Measurements from ENCODE around the gene IQSEC1. TPM values are rescaled to one million over a fixed set of nuclear protein-coding genes. Genes with fewer than 3 reads are reported as not detected.

Gene IQSEC1
- total and polyA plus RNA-seq, 9 of the 15 experiments (the other 6 are each of a cell fraction or from before 2014, with no cell fraction given) = 0.56 to 39.0 (median 6.8) TPM

GRCh38 chr3:13116426-13116825 lies 43.2 kb upstream of the IQSEC1 start:
- POLR2A ChIA-PET = no interaction called here
- H3K4me2 ChIP-seq (ENCODE audit: insufficient read depth, low read length) = no peak overlapping the region
- peaks cover 29% of the 10 kb centered on the region for H4K20me1 ChIP-seq (replicated peaks; ENCODE audit: control insufficient read depth, insufficient read depth, low read length)
- intact Hi-C loops (cut with micrococcal nuclease) = no loop called here
- peaks cover 61 to 75% of the 10 kb centered on the region in 2 experiments for H3K27me3 ChIP-seq (ENCODE audit: control insufficient read depth in 2 of 2, insufficient read depth in 2 of 2, low read length in 2 of 2)
- no TSS peak for BruUV-seq (replicated peaks)
- no peaks in the 10 kb centered on the region for H3K79me2 ChIP-seq (ENCODE audit: control insufficient read depth, insufficient read depth, low read length)
- 2% methylated on average over 8 of the region's 8 CpGs for WGBS (ENCODE audit: insufficient coverage, low coverage, missing lambda C conversion rate)
- in situ Hi-C loops (cut with MboI) = no loop called here
- FAIRE-seq (no peak), DNase-seq (ENCODE audit: extremely low read depth in 1 of 4, low spot score in 3 of 4) (no peak), ATAC-seq (no peak)
- H3K9me1 ChIP-seq (ENCODE audit: control insufficient read depth, insufficient read depth, low read length) = no peaks in the 10 kb centered on the region
- TF ChIP-seq SRF (CRISPR knock-in tag; IDR thresholded peaks at IDR 0.05) (no peak), KDM5B (IDR thresholded peaks at IDR 0.05; ENCODE audit: insufficient replicate concordance, low read depth, low read length) (no peak), CBFA2T2 (conservative IDR thresholded peaks at IDR 0.05) (no peak), ZBTB1 (CRISPR knock-in tag; IDR thresholded peaks at IDR 0.05; ENCODE audit: borderline replicate concordance, low read depth) (no peak), KDM1A (IDR thresholded peaks at IDR 0.05) (no peak), ETV6 (IDR thresholded peaks at IDR 0.05; ENCODE audit: borderline replicate concordance in 1 of 2, low read depth in 2 of 2, low read length in 1 of 2) (no peak), ETV6 (CRISPR knock-in tag; IDR thresholded peaks at IDR 0.05; ENCODE audit: borderline replicate concordance) (no peak), HNRNPK (IDR thresholded peaks at IDR 0.05; ENCODE audit: low read depth, low read length, poor library complexity, severe bottlenecking) (no peak), ZNF449 (CRISPR knock-in tag; IDR thresholded peaks at IDR 0.05) (no peak), ZC3H8 (IDR thresholded peaks at IDR 0.05) (no peak), ZNF778 (CRISPR knock-in tag; IDR thresholded peaks at IDR 0.05) (no peak), USF2 (CRISPR knock-in tag; IDR thresholded peaks at IDR 0.05) (no peak), ZNF589 (CRISPR knock-in tag; IDR thresholded peaks at IDR 0.05; ENCODE audit: low read depth) (no peak)
- H3K9ac ChIP-seq (ENCODE audit: insufficient read depth in 1 of 2, low read depth in 2 of 2, low read length in 2 of 2) = no peak overlapping the region
- no peak overlapping the region for H3K27ac ChIP-seq (ENCODE audit: extremely low read depth, low read depth, low read length)
- H3K4me3 ChIP-seq = no peak overlapping the region
- no peaks in the 10 kb centered on the region for H3K9me3 ChIP-seq (replicated peaks; ENCODE audit: control insufficient read depth, insufficient read depth, low read depth, low read length)
- CTCF ChIA-PET (ENCODE audit: low intra/inter-chr PET ratio) = no interaction called here
- H2AFZ ChIP-seq (ENCODE audit: low read depth, low read length) = no peak overlapping the region
- no peaks in the 10 kb centered on the region for H3K36me3 ChIP-seq (ENCODE audit: control insufficient read depth, insufficient read depth, low read length)
- H3K4me1 ChIP-seq (replicated peaks in 1 of 2; ENCODE audit: control insufficient read depth in 2 of 2, insufficient read depth in 2 of 2, low read length in 2 of 2) = peaks cover 0 to 8% of the 10 kb centered on the region in 2 experiments; a peak in 1 of 5 replicates
